ENCODE data around the gene CRYGN.

GRCh38 chr7:151405056-151405455 lies 34.9 kb downstream of the CRYGN start:
- TF ChIP-seq CTCF (IDR thresholded peaks at IDR 0.05) (no peak), SIN3A (IDR thresholded peaks at IDR 0.05; ENCODE audit: borderline replicate concordance, low read depth, low read length) (no peak), EZH2phosphoT487 (IDR thresholded peaks at IDR 0.05; ENCODE audit: borderline replicate concordance, low read depth) (no peak), TCF12 (IDR thresholded peaks at IDR 0.05) (no peak), POLR2AphosphoS5 (IDR thresholded peaks at IDR 0.05; ENCODE audit: low read depth, low read length) (no peak), EP300 (IDR thresholded peaks at IDR 0.05; ENCODE audit: borderline replicate concordance in 1 of 2, low read depth in 1 of 2, low read length in 1 of 2) (no peak), REST (IDR thresholded peaks at IDR 0.05; ENCODE audit: low read depth, low read length) (no peak), YY1 (IDR thresholded peaks at IDR 0.05; ENCODE audit: low read depth) (no peak), JUND (IDR thresholded peaks at IDR 0.05) (no peak)

Data from SK-N-SH (cell line).